GM20431 (cell line): ENCODE data around the gene AAR2.

ENCODE experiments used
- in situ Hi-C: fragments of 300-500 bp; cut with MseI, MboI; formaldehyde crosslinking; loops from one replicate; pipeline ENCODE4 v1.15.0; 2020; ENCODE audit warnings: low sequenced_read_pairs; ENCODE audit not compliant: unreplicated experiment

Gene AAR2

DNA sequence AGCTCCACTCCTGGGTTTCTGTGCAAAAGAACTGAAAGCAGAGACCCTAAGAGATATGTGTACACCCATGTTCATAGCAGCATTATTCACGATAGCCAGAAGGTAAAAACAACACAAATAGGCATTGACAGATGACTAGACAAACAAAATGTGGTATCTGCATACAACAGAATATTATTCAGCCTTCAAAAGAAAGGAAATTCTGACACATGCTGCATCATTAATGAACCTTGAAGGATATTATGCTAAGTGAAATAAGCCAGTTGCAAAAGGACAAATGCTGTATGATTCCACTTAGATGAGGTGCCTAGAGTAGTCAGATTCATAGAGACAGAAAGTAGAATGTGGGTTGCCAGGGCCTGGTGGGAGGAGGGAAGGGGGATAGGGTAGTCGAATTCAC lies 17.8 kb downstream of the AAR2 start:
- in situ Hi-C loops = no loop called here

DNA sequence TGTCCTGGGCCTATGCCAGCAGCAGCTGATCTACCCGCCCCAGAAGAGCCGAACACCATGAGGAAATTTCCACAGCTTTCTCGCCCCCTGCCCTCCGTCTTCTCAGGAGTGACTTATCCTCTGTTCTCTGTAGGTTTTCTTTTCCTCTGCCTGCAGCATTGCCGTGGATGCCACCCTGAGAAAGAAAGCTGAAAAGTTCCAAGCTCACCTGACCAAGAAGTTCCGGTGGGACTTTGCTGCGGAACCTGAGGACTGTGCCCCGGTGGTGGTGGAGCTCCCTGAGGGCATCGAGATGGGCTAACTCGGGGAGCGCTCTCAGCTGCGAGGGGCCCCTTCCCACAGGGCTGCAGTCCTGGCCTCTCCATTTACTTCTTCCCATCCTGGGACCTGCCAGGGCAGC lies 19.2 kb downstream of the AAR2 start:
- in situ Hi-C loops = no loop called here

DNA sequence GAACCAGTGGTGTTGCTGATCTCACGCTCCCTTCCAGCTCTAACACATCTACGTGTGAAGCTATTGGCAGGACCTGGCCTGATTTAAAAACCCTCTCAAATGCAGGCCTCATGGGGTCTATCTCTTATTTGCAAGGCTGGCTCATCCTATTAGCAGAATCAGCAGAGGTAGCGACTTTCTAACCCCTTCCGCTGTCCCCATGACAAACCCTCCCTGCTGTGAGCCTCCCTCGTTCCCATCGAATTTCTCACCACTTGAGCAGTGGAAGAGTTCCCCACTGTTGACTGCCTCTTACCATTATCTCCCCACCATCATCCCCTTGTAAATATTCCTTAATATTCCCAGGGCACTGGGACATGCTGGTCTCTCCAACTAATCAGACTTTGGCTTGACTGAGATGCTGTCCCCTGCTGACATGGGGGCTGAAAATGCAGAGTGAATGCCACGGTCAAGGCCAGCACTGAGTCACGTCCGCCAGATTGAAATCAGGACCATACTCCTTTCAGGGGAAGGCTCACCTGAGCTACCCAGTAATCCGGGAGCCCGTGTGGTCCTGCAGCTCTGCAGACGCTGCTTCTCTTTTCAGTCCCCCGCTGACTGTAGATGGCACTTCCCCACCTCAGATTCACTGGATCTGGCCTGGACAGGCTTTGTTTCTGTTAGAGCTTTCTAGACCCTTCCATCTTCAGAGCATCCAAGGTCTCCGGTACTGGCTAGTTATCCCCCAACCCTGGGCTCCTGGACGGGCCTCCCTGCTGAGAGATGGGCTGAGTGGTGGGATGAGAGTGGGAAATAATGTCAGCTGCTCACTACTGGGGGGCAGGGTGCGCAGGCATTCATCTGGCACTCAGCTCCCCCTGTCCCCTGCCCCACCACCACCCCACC lies 23.1 kb downstream of the AAR2 start:
- in situ Hi-C loops = no loop called here

DNA sequence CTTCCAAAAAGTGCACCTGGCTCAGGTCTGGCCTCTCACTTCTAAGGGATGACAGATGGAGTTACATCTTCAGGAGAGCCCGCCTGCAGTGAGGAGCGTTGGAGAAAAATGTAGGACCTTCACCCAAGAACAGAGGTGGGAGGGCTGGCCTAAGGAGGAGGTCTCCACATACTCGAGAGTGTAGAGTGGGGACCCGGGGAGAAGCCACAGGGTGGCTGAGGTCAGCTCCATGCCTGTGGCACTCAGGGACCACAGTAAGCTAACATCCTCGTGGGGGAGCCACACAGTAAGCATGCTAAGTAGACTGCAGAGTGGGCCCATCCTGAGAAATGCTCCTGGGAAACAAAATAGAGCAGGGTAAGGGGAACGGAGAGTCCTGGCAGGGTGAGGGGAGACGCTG lies 24.0 kb downstream of the AAR2 start:
- in situ Hi-C loops = no loop called here

DNA sequence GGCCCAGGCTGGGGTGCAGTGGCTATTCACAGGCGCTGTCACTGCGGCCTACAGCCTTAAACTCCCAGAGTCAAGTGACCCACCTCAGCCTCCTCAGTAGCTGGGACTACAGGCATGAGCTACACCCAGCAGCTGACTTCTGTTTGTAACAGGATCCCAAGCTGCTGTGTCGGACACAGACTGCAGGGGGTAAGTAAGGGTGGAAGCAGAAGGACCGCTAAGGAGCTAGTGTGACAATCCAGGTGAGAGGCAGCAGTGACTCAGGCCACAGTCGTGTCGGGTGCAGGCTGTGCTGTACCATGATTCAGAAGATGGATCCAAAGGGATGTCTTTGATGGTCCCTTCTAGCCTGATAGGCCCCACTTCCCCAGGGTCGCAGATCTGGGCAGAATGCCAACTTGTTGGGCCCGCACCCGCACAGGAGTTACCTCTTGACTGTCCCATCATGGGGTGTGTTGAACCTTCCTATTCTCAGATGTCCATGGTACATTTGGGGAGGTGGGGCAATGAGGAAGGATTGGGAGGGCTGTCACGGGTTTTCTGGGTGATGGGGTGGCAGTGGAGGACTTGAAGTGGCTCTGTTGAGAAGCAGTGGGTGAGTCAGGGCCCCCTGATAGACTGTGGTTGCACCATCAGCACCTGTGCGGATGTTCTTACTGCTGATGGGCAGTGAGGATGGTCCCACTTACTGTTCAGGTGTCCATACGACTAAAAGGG lies 25.3 kb downstream of the AAR2 start:
- in situ Hi-C loops = no loop called here

DNA sequence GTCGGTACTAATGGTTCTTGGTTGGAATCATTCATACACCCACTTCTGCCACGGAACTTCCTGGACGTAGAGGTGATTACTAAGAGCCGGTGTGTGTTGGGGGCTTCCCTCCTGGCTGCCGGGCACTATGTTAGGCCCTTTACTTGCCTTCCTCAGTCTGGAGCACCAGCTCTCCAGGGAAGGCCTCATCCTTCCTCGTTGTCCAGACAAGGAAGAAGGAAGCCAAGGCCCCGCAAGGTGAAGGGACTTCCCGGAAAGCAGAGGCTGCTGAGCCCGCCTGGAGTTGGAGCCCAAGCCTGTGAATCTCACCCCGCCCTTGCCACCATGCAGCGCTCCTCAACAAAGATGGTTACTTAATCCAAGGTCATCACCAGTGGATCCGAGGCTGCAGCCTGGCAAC lies 26.2 kb downstream of the AAR2 start:
- in situ Hi-C loops = no loop called here

DNA sequence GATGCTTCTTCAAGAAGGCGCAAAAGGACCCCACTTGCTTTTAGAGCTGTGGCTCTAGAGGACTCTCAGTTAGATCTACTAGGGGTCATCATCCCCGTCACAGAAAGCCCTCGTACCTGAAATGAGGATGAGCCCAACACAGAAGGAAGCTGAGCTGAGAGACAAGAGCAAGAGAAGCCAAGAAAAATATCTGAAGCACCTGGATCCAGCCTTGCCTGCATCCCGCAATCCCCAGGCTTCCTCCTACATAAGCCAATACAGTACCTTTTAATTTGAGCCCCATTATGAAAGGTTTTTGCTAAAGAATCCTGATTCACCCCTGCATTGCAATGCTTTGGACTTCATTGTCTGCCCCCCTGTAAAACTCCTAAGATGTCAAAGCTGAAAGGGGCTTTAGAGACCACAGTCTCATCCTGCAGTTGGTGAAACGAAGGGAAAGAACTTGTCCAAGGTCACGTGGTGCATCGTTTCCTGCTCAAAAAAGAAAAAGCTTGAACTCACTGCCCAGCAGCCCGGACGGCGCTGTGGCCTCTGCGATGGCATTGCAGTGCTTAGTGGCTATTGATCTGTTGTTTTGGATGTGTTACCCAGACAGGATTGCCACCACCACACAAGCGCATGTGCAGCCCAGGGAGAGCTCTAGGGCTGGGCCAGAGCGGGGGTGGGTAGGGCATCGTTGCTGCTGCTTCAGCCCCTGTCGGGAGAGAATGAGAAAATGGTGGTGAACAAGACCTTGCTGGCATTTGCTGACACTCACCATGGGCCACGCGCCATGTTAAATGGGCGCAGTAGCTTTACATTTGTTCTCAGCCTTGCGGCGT lies 28.4 kb downstream of the AAR2 start:
- in situ Hi-C loops = no loop called here

DNA sequence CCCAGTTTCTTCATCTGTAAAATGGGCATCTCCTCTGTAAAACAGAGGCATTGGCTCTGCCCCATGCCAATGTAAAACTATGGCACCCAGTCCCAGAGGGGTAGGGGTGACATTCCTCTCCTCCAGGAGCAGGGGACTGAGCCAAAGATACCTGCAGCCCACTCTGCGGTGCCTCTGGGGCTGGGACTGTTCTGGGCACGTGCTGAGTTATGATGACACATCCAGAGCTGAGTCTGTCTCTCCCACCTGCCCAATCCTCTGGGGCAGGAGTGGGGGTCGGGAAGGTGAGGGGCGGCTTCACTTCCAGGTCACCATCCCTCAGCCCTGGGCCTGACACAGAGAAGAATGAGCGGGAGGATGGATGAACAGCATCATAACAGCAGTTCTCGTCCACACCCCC lies 29.9 kb downstream of the AAR2 start:
- in situ Hi-C loops = no loop called here

DNA sequence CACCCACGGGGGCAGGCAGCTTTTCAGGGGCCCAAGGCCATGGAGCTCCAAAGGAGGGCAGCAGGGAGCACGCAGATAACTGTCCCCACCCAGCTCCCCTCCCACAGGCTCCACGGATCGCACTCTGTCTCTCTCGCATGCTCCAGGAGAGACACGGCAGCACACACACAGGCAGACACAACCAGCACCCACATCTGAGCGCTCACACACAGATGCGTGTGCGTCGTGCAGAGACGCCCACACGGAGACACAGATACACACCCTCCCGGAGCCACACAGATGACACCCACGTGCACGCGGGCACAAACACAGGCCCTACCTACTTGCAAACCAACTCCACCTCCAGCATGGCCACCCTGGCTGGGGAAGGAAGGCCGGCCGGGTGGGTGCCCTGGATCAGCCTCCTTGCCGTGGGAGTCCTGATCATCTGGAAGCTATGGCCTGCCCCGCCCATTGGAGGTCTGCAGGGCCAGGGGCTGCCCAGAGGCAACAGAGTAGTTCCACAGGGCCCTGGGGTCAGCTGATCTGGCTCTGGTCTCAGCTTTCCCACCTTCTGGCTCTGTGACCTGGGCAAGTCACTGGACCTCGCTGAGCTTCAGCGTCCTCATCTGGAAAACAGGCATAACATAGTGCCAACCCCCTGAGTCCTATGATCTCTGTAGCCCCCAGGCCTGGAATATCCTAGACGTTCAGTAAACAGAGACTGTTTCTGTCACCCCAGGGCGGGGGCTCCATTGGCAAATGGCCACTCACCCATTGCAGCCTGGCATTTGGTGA lies 31.5 kb downstream of the AAR2 start:
- in situ Hi-C loops = no loop called here

DNA sequence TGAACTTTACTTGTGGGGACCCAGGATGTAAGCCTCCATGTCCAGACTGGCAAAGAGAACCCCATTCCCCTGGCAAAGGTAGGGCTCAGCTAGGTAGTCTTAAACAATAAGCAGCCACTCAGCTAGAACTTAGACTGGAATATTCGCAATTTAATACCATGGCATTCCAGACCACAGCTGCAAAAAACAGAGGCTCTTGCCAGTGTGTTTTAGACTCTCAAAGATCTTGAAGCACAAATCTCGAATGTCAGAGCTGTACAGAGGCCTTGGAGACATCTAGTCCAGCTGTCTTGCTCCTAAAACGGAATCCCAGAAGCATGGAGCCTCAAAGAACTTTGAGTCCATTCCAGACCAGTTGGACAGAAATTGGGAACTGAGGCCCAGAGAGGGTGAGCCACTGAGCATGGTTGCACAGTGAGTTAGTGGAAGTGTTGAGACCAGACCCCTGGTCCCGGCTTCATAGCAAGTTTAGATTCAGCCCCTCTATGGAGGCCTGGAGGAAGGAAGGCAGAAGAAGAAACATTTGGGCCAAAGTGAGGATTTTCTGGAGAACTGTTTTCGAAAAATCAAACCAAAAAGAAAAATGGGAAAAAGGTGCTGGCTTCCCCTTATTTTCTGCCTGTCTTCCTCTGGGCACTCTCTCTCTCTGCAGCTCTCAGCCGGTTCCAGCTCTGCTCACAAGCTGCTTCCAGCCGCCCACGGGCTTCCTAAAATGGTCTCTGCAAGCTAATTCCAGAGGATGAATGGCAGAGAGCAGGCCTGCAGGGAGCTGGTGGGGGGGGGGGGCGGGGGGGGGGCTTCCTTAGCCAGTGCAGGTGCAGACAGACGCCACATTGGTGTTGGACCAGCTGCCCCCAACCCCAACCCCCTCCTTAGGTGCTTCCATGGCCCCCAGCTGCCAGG lies 32.4 kb downstream of the AAR2 start:
- in situ Hi-C loops = no loop called here

DNA sequence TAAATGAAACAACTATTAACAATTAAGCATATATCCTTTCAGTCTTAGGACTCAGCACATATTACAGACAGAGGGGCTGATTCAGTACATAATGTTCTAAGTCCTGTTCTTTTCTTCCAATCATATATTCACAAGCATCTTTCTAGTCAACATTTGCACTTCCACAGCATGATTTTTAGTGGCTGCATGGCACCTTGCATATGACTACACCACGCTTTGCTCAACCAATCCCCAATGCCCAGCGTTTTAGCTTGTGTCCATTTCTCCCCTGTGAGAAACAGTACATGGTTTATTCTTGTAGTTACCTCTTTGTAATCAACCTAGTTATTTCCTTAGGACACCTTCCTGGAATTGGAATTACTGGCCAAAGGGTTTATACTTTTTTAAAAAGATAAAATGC lies 33.2 kb downstream of the AAR2 start:
- in situ Hi-C loops = no loop called here

DNA sequence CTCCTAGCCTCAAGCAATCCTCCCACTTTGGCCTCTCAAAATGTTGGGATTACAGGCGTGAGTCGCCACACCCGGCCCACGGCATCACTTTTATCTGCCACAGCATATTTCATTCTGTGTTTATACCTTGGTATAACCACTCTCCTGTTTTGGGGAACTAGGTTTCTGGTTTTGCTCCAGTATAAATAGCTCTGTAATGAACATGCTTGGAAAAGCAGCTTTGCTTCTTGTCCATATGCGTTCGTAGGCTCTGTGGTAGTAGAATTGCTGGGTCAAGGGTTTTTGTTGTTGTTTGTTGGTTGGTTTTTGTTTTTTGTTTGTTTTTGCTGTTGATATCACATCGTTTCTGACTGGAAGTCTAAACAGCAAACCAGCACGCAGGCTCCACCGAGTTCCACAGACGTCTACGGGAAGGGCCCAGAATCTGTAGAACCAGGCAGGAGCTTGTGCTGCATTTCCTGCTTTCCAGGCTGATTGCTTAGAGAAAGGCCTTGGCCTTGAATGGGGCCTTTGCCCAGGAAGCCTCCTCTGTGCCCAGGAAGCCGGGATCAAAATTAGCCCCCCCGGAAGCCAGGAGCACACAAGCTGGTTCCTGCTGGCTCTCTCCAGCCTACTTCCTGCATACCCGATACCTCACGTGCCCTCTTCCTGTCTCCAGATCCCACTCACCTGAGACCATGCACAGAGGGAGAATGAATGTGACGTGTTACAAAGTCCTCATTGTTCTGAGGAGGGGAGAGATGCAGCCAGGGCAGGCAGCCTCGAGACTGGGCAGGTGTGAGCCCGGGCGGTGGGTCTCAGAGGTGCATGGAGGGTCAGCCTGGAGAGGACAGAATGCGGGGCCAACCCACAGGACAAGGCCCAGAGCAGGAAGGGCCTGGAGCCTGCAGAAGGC lies 34.7 kb downstream of the AAR2 start:
- in situ Hi-C loops = no loop called here

DNA sequence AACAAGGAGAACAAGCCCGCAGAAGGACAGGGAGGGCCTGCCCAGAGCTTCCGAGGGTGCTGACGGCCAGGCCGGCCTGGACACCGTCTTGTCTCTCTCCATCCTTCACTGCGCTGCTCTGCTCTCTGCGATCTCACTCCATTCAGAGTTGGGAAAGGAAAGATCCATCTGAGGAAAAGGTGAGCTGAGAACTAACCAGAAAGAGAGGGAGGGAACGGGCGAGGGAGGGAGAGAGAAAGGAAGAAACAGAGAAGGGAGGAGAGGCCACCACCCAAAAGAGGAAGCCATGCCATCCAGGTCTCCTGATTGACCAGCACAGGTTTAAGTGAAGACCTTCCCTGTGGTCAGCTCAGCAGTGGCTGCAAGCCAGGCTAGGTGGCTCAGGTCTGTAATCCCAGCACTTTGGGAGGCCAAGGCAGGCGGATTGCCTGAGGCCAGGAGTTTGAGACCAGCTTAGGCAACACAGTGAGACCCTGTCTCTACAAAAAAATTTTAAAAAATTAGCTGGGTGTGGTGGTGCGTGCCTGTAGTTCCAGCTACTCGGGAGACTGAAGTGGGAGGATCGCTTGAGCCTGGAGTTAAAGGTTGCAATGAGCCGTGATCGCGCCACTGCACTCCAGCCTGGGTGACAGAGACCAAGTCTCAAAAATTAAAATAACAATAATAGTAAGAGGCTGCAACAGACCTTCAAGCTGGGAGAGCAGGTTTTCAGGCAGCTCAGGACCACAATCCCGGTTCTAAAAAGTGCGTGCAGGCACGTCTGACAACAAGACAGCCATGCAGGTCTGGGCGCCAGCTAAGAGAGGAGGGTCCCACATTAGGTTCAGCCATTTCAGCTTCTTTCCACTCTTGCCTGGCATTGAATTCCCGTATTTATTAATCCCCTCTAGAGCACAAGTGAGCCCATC lies 35.6 kb downstream of the AAR2 start:
- in situ Hi-C loops = no loop called here

DNA sequence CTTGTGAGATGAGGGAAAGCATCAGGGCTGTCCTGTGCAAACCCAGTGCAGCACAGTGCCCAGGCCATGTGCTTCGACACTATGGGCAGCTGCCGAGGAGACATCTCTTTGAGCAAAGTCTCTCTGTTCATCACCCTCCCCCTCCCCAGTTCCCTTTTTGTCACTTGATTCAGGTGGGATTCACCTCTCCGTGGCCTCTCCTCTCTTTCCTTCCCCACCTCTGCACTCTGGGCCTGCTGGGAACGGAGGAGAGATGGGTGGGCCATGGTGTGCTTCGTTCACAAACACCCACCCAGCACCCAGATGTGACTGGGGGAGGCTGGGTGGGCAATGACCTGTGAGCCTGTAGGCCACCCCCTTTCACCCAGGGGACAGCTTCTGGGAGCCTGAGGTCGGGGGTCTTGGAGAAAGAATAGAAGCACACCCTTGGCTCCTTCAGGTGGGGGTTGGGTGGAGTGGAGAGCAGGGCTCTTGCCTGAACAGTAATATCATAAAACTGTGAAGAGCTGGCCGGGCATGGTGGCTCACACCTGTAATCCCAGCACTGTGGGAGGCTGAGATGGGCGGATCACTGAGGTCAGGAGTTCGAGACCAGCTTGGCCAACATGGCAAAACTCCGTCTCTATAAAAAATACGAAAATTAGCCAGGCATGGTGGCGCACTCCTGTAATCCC lies 36.4 kb downstream of the AAR2 start:
- in situ Hi-C loops = no loop called here

DNA sequence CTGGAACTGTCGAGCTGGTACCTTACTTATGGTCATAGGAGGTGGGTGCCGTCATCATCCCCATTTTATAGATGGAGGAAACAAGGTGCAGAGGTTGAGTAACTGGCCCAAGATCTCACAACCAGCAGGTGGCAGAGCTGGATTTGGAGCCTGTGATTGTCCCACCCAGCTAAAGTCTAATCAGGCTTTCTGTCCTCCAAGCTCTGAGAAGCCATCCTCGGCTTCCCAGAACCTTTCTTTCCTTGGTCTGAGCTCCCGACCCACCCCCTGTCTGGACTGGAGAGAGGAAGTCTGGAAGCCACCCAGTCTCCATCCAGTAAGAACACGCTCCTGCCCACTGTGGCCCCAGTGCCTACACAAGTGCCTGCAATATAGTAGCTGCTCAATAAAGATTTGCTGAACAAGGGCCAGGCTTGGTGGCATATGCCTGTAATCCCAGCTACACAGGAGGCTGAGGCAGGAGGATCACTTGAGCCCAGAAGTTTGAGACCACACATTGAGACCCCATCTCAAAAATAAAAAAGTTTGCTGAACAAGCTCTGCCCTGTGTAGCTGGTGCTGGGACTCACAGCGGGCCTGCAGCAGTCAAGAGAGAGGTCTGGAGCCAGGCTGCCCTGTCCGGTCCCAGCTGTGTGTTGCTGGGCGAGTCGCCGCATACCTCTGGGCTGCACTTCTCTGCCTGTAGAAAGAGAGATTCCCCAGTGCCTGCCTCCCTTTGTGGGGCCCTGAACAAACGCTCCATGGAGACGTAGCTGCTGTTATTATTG lies 37.3 kb downstream of the AAR2 start:
- in situ Hi-C loops = no loop called here
